Right ventricle myocardium superior (tissue), 1 donor: ENCODE measurements around the gene VDAC1. TPM values are rescaled to one million over a fixed set of nuclear protein-coding genes. Genes with fewer than 3 reads are reported as not detected.
"Not testable (repeated sequence)": the region's sequence is repeated elsewhere in the genome, so short reads cannot be mapped to it uniquely, and the experiment has no call there.

Source experiments
- ATAC-seq: fragments of 200-7000 bp; cut with Tn5 transposase; one replicate; pipeline ENCODE4 v1.9.1; 2020; ENCODE audit warnings: mild to moderate bottlenecking; ENCODE audit not compliant: poor library complexity
- DNase-seq: peaks from one replicate; pipeline ENCODE4 v3.0.0-alpha.2; 2020
- intact Hi-C: fragments of 100-400 bp; cut with DNase I; formaldehyde crosslinking; loops from one replicate; pipeline ENCODE4 v1.11.2; 2022
- long read RNA-seq: library from polyadenylated mRNA; unstranded; transcript quantifications from one replicate; pipeline ENCODE4 v2.0.0, GENCODE V29; 2021
- total RNA-seq: library from RNA; stranded (reverse); fragmentation: NEBNext Ultra II Directional; extraction: Animal tissue kit (Norgen Biotek cat#: 25700); gene quantifications from one replicate; pipeline ENCODE4 v1.2.1, GENCODE V29; 2021
- donor health status: DM: no; HTN: yes; CAD: no; lungs with severe emphysema.

VDAC1 gene, protein sequence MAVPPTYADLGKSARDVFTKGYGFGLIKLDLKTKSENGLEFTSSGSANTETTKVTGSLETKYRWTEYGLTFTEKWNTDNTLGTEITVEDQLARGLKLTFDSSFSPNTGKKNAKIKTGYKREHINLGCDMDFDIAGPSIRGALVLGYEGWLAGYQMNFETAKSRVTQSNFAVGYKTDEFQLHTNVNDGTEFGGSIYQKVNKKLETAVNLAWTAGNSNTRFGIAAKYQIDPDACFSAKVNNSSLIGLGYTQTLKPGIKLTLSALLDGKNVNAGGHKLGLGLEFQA
- 475 TPM for total RNA-seq
- long read RNA-seq, transcript VDAC1-201 (9 exons, 1,953 nt) = minor isoform, 22 of 1,559 reads
- long read RNA-seq, transcript VDAC1-207 (4 exons, 635 nt) = minor isoform, 5 of 1,559 reads
- long read RNA-seq, transcript VDAC1-203 (9 exons, 1,873 nt) = major isoform, 1,069 of 1,559 reads
- long read RNA-seq, transcript VDAC1-202 (9 exons, 1,807 nt) = minor isoform, 324 of 1,559 reads
- long read RNA-seq, partial matches to known transcripts = 75 of 1,559 reads
- long read RNA-seq, other reads (novel, unspliced or antisense) = 62 of 1,559 reads

DNA sequence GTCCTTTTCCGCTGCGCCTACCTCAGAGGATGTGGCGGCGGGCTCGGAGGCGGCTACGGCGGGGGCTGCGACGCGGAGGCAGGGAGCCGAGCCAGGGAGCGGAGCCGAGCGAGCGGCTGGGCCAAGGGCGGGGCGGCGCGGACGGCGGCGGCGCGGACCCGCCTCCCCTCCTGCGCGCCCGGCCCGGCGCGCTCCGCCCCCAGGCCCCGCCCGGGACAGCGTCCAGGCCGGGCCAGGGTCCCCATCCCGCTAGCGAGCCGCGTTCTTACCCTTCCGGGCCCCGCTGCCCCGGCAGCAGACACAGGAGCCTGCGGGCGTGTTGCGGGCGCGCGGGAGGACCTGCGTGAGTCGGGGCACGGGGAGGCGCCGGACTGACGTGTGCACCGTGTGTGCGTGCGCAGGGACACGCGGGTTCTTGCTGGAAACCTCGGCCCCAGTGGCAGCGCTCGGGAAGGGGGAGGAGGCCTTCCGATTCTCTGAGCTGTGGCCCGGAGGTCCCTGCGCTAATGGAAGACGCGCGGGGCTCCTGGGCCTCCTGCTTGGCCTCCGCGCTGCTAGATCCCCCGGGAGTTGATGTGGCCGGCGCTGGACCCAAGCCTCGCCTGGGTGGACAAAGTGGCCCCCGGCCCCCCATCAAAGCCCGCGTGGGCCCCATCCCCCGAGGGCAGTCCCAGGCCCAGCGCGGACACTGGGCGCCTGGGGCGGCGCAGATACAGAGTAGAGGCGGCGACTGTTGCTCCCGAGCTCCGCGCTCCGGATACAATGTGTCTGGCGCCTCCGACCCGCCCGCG lies at the start of gene VDAC1:
Gene VDAC1, minus strand, starts transcription at position 350 of the 791 bp plus-strand sequence. CDS start 11,963 bp downstream, outside the sequence.
- DNase-seq (peak; percentile 90), ATAC-seq (peak; percentile 88)
- intact Hi-C loops = no loop called here

DNA sequence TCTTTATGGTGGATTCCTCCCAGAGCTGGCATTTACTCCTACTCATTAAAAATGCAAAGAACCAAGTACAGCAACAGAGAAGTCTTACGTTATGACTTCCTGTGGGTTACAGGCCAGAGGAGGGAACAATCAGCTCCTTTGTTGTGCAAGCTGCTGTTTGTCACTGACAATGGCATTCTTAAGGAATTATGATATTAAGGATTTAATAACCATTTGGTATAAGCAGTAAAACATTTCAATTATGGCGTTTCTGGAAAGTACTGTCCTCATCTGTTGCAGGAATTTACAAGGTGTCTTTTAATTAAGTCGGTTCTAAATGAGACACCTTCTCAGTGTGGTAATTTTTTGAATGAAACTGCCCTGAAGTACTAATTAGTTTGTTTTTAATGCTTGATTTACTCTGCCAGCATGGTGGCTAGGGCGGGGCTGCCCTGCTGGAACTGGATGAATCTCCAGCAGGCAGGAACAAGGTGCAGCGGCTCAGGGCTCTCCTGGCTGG lies 49.1 kb upstream of the VDAC1 start:
- DNase-seq = no peak
- no peak for ATAC-seq
- intact Hi-C loops = no loop called here

DNA sequence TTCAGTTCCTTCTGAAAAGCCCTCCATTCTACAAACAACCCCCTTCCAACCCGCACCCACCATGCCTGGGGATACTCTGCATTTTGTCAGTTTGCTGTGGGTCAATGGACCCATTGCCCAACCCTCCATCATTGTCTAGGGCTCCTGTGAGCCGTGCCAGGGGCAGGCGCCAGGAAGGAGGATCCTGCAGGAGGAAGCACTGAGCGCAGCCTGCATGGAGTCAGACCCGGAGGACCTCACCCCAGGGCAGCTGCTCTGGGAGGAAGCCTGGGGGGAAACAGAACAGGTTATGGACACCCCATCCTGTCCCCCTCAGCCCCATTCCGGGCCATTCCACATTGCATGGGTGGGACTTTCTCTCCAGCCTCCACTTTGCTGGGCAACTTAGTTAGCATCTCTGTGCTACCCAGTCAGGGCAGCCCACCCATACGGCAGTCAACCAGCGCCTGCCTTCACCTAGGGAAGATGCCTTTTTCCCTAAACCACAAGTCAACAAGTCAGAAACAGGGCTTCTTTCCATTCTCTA lies 48.6 kb upstream of the VDAC1 start:
- ATAC-seq (no peak), DNase-seq (no peak)
- intact Hi-C loops = no loop called here

DNA sequence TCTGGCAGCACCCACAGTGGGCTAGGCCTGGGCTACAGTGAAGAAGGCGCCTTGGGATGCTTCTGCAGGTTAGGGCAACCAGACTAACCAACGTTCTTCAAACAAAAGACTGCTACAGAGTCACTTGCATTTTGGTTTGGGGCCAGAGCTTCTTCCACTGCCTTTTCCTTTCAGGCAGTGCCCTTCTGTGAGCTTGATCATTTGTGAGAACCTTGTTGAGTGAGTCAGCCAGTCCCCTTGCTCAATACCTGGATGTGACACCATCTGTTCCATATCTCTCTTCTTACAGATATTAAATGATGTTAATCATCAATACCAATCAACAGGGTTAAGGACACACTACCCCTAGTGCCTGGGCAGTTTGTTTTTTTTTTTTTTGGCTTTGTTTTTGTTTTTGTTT lies 46.5 kb upstream of the VDAC1 start:
- ATAC-seq = no peak
- no peak for DNase-seq
- intact Hi-C loops = no loop called here

DNA sequence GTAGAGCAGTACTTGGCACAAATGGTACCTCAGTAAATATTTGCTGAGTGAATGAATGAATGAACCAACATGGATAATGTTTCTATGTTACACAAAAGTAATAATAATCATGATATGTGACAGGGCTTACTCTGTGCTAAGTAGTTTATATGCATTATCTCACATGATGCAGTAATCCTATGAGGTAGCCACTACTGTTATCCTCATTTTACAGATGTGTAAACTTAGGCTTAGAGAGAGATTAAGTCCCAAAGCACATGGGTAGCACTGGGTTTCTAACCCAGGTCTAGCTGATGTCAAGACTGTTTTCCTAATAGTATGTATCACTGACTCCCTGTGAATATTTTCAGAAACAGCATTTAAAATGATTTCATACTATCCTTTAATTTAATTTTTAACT lies 44.1 kb upstream of the VDAC1 start:
- intact Hi-C loops = no loop called here
- DNase-seq (no peak), ATAC-seq (no peak)

DNA sequence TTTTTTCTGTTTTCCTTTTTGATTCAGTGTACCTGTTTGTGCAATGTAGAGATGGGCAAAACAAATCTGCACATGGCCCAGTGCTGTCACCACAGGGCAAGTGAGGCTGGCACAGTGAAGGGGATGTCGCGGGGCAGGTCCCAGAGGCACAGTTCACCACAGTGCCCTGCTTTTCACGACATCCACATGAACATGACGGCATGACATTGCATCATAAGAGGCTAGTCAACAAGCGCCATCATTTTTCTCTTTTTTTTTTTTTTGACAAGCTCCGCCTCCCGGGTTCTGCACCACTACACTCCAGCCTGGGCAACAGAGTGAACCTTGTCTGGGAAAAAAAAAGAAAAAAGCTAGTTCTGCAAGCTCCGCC lies 42.9 kb upstream of the VDAC1 start:
- intact Hi-C loops = no loop called here
- ATAC-seq (no peak), DNase-seq (no peak)

DNA sequence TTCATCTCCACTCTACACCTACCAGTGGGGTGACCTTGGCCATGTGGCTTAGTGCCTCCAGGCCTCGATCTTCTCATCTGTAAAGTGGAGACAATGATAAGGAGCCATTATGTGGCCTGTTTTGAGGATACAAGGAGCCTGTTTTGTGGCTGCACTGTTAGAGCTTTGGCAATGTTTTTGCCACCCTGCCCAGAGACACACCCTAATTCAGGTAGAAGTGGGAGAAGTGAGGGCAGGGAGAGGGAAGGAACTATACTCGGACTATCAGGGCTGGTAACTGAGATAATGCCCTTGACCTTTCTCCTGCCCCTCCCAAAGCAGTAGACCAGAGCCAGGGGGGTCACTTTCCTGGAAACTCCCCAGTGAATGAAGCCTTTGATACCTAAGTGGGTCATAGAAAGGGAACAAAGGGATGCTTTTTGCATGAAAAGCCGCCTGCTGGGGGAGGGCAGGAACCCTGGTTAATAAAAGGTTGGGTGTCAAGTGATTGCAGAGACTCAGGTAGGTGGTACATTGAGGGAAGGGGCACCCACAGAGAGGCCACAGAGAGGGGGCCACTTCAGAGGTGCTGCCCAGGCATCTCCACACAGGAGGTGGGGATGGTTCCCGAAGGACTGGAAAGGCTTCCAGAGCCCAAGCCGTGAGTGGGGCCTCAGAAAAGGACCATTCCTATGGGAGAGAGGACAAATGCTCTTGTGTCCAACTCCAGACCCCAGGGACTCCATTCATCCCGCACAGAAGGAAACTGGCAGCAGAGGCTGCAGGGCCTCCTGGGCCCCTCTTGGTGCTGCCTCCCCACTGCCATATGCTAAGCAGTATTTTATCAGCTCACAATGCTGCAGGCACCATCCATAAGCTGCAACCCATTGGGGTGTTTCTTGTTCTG lies 42.3 kb upstream of the VDAC1 start:
- no peak for ATAC-seq
- intact Hi-C loops = no loop called here
- DNase-seq = no peak

DNA sequence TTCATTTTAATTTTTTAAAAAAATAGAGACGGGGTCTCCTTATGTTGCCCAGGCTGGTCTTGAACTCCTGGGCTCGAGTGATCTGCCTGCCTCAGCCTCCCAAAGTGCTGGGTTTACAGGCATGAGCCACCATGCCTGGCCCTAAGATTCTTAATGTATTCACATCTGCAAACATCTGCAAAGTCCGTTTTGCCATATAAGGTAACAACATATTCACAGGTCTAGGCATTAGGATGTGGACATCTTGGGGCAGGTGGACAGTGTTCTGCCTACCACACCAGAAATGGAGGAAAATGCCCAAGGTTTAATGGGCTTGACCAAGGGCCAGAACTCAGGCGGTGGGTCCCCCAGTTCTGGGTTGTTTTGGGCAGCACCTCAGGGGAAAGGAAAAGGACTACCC lies 41.6 kb upstream of the VDAC1 start:
- DNase-seq (no peak), ATAC-seq (no peak)
- intact Hi-C loops = no loop called here

DNA sequence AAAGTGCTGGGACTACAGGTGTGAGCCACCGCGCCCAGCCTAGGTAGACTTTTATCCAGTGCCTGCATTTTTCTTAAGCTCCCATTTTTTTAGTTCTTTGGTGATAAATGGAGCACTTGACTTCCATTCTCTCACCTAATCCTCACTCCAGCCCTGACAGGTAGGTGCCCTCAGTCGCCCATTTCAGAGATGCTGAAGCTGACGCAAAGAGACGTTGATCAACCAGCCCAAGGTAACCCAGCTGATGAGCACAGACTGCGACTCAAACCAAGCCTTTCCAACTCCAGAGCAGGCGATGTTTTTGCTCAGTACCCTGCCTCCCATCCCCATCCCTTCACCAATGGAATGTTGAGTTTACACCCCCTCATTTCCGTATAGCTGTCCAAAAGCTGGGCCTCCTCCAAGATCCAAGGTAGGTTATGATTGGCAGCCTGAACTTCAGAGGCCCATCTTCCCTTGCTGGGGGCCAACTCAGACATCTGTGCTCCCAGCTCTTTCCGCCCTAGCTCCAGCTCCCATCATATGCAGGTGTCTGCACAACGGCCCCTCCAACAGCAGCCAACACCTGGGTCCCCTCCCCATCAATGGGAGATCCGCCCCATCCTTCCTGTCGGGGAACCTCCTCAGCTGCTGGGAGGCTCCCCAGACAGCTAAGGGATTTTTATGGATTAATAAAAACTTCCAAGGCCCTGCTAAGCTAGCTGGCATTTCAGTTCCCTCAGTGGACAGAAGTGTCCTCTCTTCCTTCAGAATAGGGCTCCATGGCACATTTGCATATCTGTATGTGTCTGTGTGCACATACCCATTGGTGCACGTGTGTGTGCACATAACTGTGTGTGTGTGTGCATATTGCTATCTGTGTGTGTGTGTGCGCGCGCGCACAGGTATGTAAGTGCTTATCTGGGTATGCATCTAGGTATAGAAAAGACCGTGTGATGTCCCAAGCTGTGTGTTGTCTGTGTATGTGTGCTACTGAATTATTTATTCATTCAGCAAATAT lies 39.3 kb upstream of the VDAC1 start:
- no peak for DNase-seq
- intact Hi-C loops = loop anchor here (5.0 kb wide), 1 partner anchor 103 kb away; no protein-coding TSS in a partner anchor
- no peak for ATAC-seq

DNA sequence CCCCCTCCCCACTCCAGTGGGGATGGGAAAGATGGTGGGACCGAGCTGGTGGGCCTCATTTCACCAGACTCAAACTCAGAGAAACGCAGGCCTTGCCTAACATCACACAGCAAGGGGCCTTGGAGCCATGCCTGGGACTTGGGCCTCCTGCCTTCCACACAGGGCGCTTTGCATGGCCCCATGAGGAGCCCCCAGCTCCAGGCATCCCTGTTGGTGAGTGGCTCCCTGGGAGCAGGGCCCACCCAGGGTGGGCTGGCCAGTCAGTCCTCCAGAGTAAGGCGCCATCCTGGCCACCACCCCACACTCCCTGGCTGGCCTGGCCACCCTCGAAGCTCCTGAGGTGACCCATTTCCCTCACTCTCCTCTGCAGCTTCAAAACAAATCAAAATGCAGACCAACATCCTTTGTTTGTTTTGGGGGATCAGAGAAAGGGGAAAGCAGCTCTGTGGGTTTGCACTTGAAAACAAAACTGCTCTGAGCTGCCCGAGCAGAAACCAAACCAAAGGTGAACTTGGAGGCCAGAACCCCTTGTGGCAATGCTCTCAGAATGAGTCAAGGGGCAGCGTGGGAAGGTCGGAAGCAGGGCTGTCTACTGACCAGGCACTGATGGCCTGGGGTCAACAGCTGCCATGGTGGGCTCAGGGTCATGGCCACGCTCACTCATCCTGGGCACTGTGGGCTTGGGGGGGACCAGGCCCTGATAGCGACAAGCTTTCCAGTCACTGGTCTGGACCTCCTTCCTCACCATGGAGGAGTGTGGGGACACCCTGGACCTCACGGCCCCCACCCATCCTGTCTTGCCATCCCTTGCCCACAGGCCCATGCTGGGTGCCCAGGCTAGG lies 37.0 kb upstream of the VDAC1 start:
- intact Hi-C loops = loop anchor here (5.0 kb wide), 1 partner anchor 106 kb away; no protein-coding TSS in a partner anchor
- ATAC-seq (no peak), DNase-seq (no peak)

DNA sequence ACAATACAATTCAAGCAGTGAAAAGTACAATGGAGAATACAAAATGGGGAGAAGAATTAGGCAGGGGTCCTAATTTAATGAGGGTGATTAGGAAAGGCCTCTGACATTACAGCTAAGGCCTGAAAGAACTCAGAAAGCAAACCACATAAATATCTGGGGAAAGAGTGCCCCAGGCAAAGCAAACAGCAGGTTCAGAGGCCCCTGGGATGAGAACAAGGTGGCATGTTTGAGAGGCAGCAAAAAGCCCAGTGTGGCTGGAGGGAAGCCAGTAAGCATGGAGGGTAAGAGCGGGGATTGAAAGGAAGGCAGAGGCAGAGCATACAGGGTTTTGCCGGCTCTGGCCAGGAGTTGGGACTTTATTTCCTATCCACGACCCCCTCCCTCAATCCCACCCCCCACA lies 33.4 kb upstream of the VDAC1 start:
- intact Hi-C loops = no loop called here
- no peak for ATAC-seq
- peak; percentile 3 for DNase-seq

DNA sequence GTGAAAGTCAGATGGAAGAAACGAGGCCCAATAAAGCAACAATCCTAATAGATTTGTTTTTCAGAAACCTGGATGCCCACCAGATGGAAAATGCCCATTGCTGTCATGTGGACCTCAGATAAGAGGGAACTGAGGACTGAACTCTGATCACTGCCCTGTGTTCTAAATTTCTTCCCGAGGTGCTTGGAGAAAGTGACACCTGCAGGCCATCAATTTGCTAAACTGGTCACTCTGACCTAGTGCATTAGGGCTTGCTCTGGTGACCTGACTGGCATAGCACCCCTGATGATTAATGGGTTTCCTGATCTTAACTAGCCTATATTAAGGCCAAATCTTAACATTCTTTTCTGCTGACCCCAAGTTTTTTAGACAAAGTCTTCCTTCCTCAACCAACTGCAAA lies 32.4 kb upstream of the VDAC1 start:
- intact Hi-C loops = no loop called here
- ATAC-seq (no peak), DNase-seq (no peak)

DNA sequence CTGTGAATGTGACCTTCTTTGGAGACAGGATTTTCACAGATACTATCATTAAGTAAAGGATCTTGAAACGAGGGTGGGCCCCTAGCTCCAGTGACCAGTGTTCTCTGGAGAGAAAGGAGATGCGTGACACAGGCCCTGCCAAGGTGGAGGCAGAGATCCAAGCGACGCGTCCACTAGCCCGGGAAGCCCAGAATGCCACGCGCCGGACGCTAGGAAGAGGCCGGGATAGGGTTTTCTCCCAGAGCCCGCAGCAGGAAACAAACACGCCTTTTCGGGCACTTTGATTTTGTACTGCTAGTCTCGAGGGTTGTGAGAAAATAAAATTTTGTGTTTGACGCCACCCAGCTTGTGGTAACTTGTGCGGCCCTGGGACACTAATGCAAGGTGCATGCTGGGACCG lies 29.6 kb upstream of the VDAC1 start:
- no peak for DNase-seq
- no peak for ATAC-seq
- intact Hi-C loops = no loop called here

DNA sequence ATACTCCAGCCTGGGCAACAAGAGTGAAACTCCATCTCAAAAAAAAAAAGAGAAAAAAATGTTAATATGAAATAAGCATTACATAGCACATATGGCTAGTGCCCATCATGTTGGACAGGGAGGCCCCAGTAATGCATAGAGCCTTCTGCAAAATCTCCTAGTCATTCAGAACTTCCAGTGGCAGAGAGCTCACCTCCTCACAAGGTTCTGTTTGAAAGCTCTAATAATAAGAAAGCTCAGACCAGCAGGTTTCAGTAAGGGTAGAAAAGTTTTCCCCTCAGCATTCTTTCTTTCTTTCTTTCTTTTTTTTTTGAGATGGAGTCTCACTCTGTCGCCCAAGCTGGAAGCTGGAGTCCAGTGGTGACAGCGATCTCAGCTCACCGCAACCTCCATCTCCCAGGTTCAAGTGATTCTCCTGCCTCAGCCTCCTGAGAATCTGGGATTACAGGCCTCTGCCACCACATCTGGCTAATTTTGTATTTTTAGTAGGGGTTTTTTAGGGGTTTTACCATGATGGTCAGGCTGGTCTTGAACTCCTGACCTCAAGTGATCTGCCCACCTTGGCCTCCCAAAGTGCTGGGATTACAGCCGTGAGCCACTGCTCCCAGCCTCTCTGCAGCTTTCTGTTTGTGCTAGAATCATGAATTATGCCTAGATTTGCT lies 25.7 kb upstream of the VDAC1 start:
- DNase-seq, intact Hi-C loops, ATAC-seq: not testable (repeated sequence)

DNA sequence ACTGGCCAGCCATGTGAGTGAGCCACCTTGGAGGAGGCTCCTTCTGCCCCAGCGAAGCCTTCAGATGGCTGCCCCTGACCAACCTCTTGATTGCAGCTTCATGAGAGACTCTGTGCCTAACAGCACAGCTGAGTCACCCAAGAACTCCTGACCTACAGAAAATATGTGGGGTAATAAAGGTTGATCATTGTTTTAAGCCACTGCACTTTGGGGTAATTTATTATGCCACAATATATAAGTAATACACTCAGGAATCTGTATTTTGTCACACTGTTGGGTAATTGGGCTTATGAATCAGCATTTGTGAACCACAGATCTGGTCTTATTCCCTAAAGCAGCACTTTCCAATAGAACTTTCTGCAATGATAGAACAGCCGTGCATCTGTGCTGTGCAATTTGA lies 24.4 kb upstream of the VDAC1 start:
- ATAC-seq (no peak), DNase-seq (no peak)
- intact Hi-C loops = no loop called here

DNA sequence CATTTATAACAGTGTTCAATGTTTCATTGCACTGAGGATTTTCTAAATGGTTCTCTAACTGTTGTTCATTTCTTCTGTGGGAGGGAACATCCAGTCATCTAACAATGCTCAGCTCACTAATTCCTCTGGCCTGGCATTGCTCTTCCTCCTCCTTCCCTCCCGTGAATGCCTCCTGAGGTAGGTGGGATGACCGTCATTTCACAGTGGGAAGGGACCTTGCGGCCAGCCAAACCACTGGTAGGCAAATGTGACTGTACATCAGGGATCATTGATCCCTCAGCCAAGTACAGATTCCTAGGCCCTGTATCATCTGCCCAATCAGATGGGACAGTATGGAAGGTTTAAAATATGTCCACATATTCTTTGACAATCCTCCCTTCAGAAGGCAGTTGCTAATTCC lies 23.7 kb upstream of the VDAC1 start:
- no peak for DNase-seq
- intact Hi-C loops = no loop called here
- no peak for ATAC-seq
